ENCODE measurements around the gene AREL1.
"Not testable (repeated sequence)": the region's sequence is repeated elsewhere in the genome, so short reads cannot be mapped to it uniquely, and the experiment has no call there.

The AREL1 gene, protein sequence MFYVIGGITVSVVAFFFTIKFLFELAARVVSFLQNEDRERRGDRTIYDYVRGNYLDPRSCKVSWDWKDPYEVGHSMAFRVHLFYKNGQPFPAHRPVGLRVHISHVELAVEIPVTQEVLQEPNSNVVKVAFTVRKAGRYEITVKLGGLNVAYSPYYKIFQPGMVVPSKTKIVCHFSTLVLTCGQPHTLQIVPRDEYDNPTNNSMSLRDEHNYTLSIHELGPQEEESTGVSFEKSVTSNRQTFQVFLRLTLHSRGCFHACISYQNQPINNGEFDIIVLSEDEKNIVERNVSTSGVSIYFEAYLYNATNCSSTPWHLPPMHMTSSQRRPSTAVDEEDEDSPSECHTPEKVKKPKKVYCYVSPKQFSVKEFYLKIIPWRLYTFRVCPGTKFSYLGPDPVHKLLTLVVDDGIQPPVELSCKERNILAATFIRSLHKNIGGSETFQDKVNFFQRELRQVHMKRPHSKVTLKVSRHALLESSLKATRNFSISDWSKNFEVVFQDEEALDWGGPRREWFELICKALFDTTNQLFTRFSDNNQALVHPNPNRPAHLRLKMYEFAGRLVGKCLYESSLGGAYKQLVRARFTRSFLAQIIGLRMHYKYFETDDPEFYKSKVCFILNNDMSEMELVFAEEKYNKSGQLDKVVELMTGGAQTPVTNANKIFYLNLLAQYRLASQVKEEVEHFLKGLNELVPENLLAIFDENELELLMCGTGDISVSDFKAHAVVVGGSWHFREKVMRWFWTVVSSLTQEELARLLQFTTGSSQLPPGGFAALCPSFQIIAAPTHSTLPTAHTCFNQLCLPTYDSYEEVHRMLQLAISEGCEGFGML

DNA sequence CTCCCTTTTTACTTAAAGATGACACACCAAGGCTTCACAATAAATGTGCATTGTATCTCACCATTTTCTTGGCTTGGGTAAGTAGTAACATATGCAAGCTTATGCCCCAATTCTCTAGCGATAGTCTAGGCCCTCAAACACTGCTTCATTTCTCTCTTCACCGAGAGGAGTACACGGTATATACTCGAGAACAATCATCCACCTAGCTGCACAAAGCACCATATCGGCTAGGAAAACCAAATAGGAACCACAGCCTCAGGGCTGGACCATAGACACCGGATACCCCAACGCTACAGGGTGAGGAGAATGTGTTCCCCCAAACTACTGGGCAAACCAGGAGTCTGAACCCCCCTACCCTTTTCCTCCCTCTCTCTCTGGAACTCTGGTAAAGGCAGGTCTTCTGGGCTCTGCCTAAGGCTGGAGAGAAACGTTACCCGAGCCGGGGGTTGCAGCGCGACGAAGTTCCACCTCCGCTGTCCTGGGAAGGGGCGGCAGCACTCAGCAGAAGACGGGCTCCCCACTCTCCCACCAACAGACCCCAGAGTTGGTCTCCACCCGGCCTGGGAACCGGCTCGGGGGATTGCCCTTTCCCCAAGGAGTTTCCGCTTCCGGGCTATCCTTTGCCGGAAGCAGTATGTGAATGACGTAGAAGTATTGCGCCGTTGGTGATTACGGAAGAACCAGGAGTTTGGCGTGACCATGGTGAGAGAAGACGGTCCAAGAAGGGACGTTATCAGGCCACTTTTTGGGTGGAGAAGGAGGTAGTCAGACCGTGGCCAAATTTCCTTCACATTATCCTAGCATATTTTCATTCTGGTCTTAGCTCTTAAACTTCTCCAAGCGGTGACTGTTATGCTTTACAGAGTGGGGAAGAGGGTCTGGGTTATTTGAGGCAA lies at the start of gene AREL1, which contains the start of gene FCF1:
Gene AREL1, minus strand, starts transcription at position 582 of the 896 bp plus-strand sequence. CDS start 27,465 bp downstream, outside the sequence.
Gene FCF1, plus strand, starts transcription at position 646 of the 896 bp plus-strand sequence. Its CDS starts 54 bp downstream, at position 700.
- peak; percentile 62 for DNase-seq (ENCODE audit: low read depth)

DNA sequence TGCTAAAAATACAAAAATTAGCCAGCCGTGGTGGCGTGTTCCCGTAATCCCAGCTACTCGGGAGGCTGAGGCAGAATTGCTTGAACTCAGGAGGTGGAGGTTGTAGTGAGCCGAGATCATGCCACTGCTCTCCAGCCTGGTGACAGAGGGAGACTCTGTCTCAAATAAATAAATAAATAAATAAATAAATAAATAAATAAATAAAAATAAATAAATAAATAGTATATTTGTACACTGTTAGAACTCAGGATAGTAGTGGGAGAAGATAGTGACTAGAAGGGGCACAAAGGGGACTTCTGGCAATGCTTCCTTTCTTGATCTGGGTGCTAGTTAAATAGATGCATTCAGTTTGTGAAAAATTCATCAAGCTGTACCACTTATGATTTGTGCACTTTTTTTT lies 45.6 kb upstream of the AREL1 start:
- DNase-seq (ENCODE audit: low read depth): not testable (repeated sequence)

DNA sequence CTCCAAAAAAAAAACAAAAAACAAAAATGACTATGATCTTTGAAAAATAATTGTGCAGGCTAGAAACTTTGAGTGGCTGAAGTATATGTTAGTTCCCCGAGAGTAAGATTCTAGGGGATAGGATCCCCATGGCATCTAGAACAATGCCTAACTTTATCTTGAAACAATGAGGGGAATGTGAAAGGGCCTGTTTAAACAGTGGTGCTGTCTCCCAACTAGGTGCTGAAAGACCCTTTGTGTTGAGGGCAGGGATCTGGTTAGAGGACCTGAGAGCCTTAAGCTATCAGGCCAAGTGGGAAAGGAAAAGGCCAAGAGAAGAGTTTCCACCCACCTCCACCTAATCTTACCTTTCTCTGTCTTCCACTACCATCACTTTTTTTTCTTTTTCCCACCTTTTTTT lies 43.4 kb upstream of the AREL1 start:
- DNase-seq (ENCODE audit: low read depth): no peak

DNA sequence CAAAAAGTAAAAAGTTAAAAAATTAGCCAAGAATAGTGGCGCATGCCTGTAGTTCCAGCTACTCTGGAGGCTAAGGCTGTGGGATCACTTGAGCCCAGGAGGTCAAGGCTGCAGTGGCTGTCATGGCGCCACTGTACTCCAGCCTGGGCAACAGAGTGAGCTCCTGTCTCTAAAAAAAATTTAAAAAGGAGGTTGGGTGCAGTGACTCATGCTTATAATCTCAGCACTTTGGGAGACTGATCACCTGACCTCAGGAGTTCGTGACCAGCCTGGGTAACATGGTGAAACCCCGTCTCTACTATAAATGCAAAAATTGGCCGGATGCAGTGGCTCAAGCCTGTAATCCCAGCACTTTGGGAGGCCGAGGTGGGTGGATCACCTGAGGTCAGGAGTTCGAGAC lies 42.0 kb upstream of the AREL1 start:
- DNase-seq (ENCODE audit: low read depth): no peak

DNA sequence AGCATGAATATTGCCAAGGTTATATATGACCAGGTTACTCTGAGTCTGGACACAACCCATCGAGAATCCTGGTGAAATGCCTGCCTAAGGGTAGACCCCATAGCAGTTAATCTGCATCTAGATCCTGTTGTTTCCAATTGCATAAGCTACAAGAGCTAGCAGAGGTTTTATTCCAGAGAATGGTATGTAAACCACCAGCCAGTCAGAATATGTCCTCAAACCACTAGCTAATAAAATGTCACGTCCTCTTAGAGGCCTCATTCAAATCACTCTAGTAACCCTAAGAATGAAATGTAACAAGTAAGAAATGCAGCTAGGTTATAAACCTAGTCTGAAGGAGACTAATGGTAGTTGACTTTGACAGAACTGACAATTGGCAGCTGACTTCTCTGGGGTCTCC lies 41.3 kb upstream of the AREL1 start:
- no peak for DNase-seq (ENCODE audit: low read depth)

DNA sequence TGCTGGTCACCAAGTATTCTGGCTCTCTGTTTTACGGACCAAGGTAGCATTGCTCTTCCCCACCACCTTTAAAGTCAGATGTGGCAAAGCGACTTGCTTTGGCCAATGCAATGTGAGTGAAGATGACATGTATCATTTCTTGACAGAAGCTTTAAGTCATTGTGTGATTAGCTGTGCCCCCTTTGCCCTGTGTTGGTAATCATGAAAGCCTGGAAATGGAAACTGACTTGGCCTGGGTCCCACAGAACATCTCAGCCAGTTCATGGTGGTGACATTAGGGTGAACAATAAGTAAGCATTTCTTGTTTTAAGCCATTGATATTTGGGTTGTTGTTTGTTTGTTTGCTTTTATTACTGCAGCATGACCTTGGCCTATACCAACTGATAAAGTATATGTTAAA lies 34.4 kb upstream of the AREL1 start:
- DNase-seq (ENCODE audit: low read depth): no peak

DNA sequence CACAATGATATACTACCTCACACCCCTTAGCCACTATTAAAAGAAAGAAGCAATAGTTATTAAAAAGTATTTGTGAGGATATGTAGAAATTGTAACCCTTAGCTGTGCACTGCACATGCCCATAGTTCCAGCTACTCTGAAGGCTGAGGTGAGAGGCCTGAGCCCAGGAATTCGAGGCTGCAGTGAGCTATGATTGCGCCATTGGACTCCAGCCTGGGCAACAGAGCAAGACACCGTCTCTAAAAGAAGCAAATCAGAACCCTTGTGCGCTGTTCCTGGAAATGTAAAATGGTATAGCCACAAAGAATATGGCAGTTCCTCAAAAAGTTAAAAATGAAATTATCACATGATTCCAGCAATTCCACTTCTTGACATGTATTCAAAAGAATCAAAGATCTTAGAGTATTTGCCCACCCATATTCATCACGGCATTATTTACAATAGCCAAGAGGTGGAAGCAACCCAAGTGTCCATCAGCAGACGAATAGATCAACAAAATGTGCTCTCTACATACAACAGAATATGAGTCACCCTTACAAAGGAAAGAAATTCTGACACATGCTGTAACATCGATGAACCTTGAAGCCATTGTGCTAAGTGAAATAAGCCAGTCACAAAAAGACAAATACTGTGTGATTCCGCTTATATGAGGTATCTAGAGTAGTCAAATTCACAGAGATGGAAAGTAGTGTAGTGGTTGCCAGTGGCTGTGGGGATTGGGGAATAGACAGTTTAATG lies 26.6 kb upstream of the AREL1 start:
- no peak for DNase-seq (ENCODE audit: low read depth)

DNA sequence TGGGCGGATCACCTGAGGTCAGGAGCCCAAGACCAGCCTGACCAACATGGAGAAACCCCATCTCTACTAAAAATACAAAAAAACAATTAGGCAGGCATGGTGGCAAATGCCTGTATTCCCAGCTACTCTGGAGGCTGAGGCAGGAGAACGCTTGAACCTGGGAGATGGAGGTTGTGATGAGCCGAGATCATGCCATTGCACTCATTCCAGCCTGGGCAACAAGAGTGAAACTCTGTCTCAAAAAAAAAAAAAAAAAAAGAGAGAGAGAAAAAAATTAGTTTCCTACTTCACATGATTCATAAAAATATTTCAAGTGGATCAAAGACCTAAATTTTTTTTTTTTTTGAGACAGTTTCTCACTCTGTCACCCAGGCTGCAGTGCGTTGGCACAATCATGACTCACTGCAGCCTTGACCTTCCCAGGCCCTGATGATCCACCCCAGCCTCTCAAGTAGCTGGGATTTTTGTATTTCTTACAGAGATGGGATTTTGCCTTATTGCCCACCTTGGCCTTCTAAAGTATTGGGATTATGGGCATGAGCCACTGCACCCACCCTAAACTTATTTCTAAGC lies 25.0 kb upstream of the AREL1 start:
- DNase-seq (ENCODE audit: low read depth): no peak

DNA sequence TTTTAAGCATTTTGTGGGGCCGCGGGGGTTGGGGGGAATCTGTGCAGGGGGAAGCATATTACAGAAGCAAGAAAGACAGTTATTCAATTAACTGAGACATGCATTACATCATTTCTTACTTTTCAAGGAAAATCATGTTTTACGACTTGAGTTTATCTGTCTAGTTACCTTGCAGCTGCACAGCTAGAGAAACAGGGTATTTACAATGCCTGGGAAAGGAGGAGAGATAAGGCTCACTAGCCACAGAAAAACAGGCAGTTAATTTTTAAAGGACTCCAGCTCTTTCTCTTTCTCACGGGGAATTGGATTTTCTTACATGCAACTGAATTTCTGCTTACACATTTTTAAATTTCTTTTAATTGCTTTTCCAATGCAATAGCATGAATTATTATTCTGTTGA lies 22.2 kb upstream of the AREL1 start:
- no peak for DNase-seq (ENCODE audit: low read depth)

DNA sequence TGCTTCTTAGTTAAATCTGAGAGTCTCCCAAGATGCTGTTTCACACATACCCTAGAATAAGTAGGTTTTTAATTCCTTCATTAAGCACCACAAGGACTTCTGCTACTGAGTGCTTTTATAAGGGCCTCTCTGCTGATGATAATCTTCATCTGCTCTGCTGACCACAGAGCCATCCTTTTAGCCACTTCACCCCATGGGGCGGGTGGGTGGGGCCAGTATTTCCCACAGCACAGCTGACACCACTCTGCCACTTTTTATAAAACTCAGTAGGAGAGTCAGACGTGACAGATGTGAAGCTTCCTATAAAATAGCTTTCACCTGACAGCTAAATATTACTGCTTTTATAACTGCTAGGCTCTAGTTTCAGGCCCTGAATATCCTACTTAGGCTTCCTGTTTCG lies 20.3 kb upstream of the AREL1 start:
- DNase-seq (ENCODE audit: low read depth): no peak

DNA sequence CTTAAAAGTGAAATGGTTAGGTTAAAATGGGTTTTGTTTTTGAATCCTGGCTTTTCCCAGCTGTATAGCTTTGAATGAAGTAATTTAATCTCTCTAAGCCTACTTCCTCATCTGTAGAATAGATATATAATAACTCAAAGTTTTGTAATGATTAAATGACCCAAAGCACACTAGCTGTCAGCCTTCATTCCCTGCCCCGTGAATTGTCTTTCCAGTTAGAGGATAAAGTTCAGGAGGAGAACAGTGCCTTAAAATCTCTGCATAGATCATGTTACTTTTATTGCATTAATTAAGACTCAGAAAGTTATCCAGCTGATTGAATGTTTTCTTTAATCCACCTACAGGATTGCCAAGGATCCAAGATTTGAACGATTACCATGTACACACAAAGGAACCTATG lies 19.5 kb upstream of the AREL1 start:
- DNase-seq (ENCODE audit: low read depth): no peak

DNA sequence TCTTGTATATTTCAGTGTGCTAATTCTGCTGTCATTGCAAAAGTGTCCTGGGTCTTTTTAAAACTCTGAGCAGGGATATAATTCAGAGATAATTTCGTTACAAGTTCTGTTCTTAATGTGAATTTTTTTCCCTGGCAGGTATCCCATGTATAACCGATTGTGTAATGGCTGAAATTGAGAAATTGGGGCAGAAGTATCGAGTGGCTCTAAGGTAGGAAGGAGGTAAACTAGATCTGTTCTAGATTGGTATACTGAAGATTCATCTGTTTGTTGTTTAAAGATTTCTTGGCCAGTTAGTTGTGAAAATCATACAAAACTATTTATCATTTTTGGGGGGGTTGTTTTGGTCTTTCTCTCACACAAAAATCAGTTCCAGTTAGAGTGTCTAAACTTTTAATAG lies 10.3 kb upstream of the AREL1 start:
- no peak for DNase-seq (ENCODE audit: low read depth)

DNA sequence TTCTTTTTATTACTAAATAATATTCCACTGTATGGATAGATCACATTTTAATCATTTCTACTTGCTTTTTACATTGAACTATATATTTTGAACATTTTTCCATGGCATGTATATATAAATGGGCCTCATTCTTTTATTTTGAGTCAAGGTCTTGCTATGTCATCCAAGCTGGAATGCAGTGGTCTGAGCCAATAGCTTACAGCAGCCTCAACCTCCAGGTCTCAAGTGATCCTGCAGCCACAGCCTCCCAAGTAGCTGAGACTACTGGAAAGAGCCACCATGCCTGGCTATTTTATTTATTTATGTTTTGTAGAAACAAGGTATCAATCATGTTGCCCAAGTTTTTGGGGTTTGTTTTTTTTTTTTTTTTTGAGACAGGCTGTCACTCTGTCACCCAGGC lies 7.6 kb upstream of the AREL1 start:
- DNase-seq (ENCODE audit: low read depth): no peak

DNA sequence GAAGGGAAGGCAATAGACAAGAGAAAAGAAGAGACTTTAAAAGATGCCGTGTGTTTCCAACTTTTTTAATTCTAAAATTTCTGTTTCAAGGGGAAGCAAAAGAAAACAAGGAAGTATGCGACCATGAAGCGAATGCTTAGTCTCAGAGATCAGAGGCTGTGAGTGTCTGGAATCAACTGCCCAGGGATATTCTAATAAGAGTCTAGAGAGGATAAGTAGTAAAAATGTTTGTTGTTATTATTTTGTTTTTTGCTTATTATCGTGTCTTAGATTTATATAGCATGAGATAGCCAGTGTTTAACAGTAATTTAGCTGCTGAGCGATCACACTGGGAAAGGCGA lies 485 bp upstream of the AREL1 start:
- DNase-seq (ENCODE audit: low read depth): no peak

DNA sequence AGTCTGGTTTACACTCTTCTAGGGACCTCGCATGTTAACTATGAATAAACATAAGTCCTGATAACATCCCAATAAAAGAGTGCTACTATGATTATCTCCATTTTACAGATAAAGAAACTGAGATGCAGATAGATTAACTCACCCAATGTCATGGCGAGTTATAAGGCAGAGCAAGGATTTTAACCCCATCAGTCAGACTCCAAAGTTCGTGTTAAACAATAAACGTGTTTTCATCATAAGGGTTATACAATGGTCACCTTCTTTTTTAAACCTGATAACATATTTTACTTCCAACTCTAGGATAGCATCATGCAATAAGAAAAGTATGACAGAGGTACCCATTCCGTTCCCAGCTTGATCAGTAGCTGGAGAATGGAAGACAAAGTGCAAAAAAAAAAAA lies 1.2 kb downstream of the AREL1 start:
- no peak for DNase-seq (ENCODE audit: low read depth)

DNA sequence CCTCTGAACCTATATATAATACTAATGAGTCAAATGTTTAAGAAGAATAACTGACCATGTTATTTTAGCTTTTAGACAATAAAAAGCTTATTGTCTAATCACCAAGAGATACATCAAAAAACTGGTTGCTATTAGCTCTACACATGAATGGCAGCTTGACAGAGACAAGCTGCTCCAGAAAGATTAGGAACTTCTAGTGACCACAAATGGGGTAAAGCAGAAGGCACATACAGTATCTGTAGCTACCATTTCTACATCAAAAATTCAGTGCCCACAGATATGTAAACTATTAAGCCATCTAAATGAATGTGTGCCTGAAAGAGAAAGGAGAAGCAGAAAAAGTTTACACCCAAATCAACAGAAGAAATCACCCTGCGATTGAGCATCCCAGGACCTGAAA lies 2.4 kb downstream of the AREL1 start:
- DNase-seq (ENCODE audit: low read depth): no peak

DNA sequence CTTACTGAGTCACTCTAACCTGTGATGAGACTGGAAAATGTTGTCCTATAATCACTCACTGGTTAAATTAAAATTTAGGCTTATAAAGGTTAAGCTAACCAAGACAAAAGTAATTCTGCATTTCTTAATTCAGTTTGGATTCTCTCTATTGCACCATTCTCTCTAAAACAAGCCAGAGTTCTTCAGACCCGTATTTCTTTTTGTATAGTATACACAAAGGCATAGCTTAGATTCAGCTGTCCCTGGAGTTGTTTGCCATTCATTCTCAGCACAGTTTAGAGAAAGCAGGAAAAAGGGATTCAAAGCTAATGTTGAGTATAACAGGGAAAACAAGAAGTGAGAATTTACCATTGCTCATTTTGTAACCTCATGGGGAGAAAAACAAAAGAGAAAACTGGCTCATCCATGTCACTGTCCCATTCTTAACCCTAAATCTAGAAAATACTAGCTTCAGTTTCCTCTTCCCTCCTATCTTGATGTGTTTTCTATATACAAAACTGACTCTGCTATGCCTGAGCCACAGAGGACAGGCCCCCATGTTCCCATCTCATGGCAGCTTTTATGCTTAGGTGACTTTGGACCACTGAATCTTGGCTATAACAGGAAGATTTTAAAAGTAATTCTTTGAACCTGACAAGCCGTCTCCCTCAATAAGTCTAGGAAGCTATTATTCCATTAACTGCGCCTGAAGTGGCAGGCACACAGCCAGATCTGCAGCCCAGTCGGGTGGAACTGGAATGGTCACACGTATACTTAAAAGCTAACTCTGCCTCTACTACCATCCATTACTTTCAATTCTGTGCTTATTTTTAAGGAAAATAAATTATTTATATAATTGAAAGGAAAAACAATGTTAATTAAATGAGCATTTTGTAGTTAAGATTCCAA lies 7.0 kb downstream of the AREL1 start:
- no peak for DNase-seq (ENCODE audit: low read depth)

DNA sequence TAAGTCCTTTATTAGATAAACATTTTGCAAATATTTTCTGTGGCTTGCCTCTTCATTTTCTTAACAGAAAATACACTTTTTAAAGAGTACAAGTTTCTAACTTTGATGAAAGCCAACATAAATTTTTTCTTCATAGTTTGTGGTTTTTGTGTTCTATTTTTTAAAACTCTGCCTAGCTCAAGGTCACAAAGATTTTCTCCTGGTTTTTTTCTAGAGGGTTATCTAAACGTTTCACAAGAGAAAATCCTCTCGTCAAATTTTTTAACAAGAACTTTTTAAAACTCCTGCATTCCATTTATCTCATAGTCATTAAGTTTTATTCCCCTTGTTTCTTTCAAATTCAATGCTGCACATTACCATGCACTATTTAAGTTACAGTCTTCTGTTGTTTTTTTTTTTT lies 8.2 kb downstream of the AREL1 start:
- no peak for DNase-seq (ENCODE audit: low read depth)

DNA sequence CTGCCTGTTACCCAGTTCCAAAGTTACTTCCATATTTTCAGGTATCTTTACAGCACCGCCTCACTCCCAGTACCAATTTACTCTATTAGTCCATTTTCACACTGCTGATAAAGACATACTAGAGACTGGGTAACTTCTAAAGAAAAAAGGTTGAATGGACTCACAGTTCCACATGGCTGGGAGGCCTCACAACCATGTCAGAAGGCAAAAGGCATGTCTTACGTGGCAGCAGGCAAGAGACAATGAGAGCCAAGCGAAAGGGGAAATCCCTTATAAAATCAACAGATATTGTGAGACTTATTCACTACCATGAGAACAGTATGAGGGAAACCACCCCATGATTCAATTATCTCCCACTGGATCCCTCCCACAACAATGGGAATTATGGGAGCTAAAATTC lies 9.8 kb downstream of the AREL1 start:
- no peak for DNase-seq (ENCODE audit: low read depth)

DNA sequence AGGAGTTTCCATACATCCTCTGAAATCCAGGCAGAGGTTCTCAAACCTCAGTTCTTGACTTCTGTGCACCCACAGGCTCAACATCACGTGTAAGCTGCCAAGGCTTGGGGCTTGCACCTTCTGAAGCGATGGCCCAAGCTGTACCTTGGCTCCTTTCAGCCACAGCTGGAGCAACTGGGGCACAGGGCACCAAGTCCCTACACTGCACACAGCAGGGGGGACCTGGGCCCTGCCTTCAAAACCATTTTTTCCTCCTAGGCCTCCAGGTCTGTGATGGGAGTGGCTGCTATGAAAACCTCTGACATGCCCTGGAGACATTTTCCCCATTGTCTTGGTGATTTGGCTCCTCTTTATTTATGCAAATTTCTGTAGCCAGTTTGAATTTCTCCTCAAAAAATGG lies 10.6 kb downstream of the AREL1 start:
- no peak for DNase-seq (ENCODE audit: low read depth)

Measured in stimulated activated CD8-positive, alpha-beta memory T cell treated with anti-CD3 and anti-CD28 coated beads, Interleukin-12 subunit alpha, Interleukin-12 subunit beta, amount 100 ng/mL, for 4 hours (primary cell).